ENCODE data around the gene PACSIN2. TPM values are rescaled to one million over a fixed set of nuclear protein-coding genes. Genes with fewer than 3 reads are reported as not detected.
A peak's percentile ranks its signal among the peaks of the same experiment; 100 is the strongest.

The PACSIN2 gene
- total RNA-seq, 1 experiment from 2014 or later, result 103 TPM

- Histone ChIP-seq H3K9me2 (ENCODE audit: insufficient read depth) (no peaks in the 10 kb centered on the region), H4K20me1 (ENCODE audit: insufficient read depth) (no peaks in the 10 kb centered on the region), H3K4me3 (no peak overlapping the region), H3F3A (ENCODE audit: insufficient read depth, low read depth) (peaks cover 68% of the 10 kb centered on the region), H3K79me2 (ENCODE audit: low read depth) (peaks cover 76% of the 10 kb centered on the region), H2AFZ (no peak overlapping the region), H3K4me2 (no peak overlapping the region), H3K27me3 (ENCODE audit: insufficient read depth, low read depth) (no peaks in the 10 kb centered on the region), H3K4me1 (replicated peaks; ENCODE audit: insufficient read depth) (peaks cover 66% of the 10 kb centered on the region), H3K36me3 (ENCODE audit: low read depth) (peaks cover 7% of the 10 kb centered on the region; the same call in 1 of the 2 replicates), H3K27ac (no peak overlapping the region), H3K9me3 (ENCODE audit: insufficient read depth, low read depth) (no peaks in the 10 kb centered on the region)
- ChIA-PET POLR2A (ENCODE audit: unreplicated experiment) (no interaction called here), CTCF (no interaction called here)
- no TSS peak for BruUV-seq (replicated peaks)
- no peak for DNase-seq
- no peak for TF ChIP-seq EZH2 (IDR thresholded peaks at IDR 0.05; ENCODE audit: low read depth)
- no peak for TF ChIP-seq CTCF (conservative IDR thresholded peaks at IDR 0.05)
- intact Hi-C loops (cut with micrococcal nuclease; ENCODE audit: unreplicated experiment), result no loop called here
Measured at GRCh38 chr22:42967005-42967404, 47.9 kb downstream of the PACSIN2 start.

- Histone ChIP-seq H3K36me3 (ENCODE audit: low read depth) (peaks cover 7% of the 10 kb centered on the region; the same call in 1 of the 2 replicates), H3K79me2 (ENCODE audit: low read depth) (peaks cover 79% of the 10 kb centered on the region), H3K4me3 (no peak overlapping the region), H3K4me2 (no peak overlapping the region), H3K27ac (no peak overlapping the region), H3K4me1 (replicated peaks; ENCODE audit: insufficient read depth) (peaks cover 71% of the 10 kb centered on the region), H3K9me3 (ENCODE audit: insufficient read depth, low read depth) (no peaks in the 10 kb centered on the region), H3F3A (ENCODE audit: insufficient read depth, low read depth) (peaks cover 73% of the 10 kb centered on the region), H3K27me3 (ENCODE audit: insufficient read depth, low read depth) (no peaks in the 10 kb centered on the region), H3K9me2 (ENCODE audit: insufficient read depth) (no peaks in the 10 kb centered on the region), H2AFZ (no peak overlapping the region), H4K20me1 (ENCODE audit: insufficient read depth) (no peaks in the 10 kb centered on the region)
- ChIA-PET POLR2A (ENCODE audit: unreplicated experiment) (no interaction called here), CTCF (no interaction called here)
- TF ChIP-seq EZH2 (IDR thresholded peaks at IDR 0.05; ENCODE audit: low read depth) (no peak), CTCF (conservative IDR thresholded peaks at IDR 0.05) (no peak)
- intact Hi-C loops (cut with micrococcal nuclease; ENCODE audit: unreplicated experiment), result no loop called here
- no TSS peak for BruUV-seq (replicated peaks)
- DNase-seq, result no peak
Measured at GRCh38 chr22:42966497-42966896, 48.5 kb downstream of the PACSIN2 start.

- no peak for TF ChIP-seq EZH2 (IDR thresholded peaks at IDR 0.05; ENCODE audit: low read depth)
- TF ChIP-seq CTCF (conservative IDR thresholded peaks at IDR 0.05), result no peak
- Histone ChIP-seq H3F3A (ENCODE audit: insufficient read depth, low read depth) (peaks cover 74% of the 10 kb centered on the region), H3K9me3 (ENCODE audit: insufficient read depth, low read depth) (no peaks in the 10 kb centered on the region), H2AFZ (no peak overlapping the region), H3K4me1 (replicated peaks; ENCODE audit: insufficient read depth) (peaks cover 77% of the 10 kb centered on the region), H3K4me2 (peak overlapping the region; percentile 20; the same call in 1 of the 2 replicates), H3K27me3 (ENCODE audit: insufficient read depth, low read depth) (no peaks in the 10 kb centered on the region), H3K36me3 (ENCODE audit: low read depth) (peaks cover 7% of the 10 kb centered on the region; the same call in 1 of the 2 replicates), H3K4me3 (no peak overlapping the region), H3K27ac (peak overlapping the region; percentile 30), H4K20me1 (ENCODE audit: insufficient read depth) (no peaks in the 10 kb centered on the region), H3K79me2 (ENCODE audit: low read depth) (peaks cover 90% of the 10 kb centered on the region), H3K9me2 (ENCODE audit: insufficient read depth) (no peaks in the 10 kb centered on the region)
- CTCF ChIA-PET, result interaction anchor here (0.5 to 0.7 kb wide), 2 partner anchors 17 to 40 kb away, joined by 3 to 4 read pairs; no protein-coding TSS in a partner anchor
- intact Hi-C loops (cut with micrococcal nuclease; ENCODE audit: unreplicated experiment), result no loop called here
- peak; percentile 42 to 90 for DNase-seq
- no TSS peak for BruUV-seq (replicated peaks)
- POLR2A ChIA-PET (ENCODE audit: unreplicated experiment), result interaction anchor here (0.7 to 0.8 kb wide), 2 partner anchors 11 to 18 kb away, joined by 3 to 10 read pairs; no protein-coding TSS in a partner anchor
Measured at GRCh38 chr22:42964994-42965699, 49.8 kb downstream of the PACSIN2 start.
